GM19351 (cell line): ENCODE measurements around the gene LAMTOR2.

Source experiments
- ATAC-seq: cut with Tn5 transposase; IDR thresholded peaks from one replicate; pipeline ENCODE4 v1.9.1; 2021; ENCODE audit warnings: mild to moderate bottlenecking, moderate library complexity; ENCODE audit not compliant: unreplicated experiment

LAMTOR2 gene

GRCh38 chr1:156074661-156075060, 20.1 kb downstream of the LAMTOR2 start:
- no peak for ATAC-seq

- ATAC-seq = no peak
Observed at GRCh38 chr1:156075162-156075561, 20.6 kb downstream of the LAMTOR2 start.

- no peak for ATAC-seq
Observed at GRCh38 chr1:156075775-156076204, 21.2 kb downstream of the LAMTOR2 start.

DNA sequence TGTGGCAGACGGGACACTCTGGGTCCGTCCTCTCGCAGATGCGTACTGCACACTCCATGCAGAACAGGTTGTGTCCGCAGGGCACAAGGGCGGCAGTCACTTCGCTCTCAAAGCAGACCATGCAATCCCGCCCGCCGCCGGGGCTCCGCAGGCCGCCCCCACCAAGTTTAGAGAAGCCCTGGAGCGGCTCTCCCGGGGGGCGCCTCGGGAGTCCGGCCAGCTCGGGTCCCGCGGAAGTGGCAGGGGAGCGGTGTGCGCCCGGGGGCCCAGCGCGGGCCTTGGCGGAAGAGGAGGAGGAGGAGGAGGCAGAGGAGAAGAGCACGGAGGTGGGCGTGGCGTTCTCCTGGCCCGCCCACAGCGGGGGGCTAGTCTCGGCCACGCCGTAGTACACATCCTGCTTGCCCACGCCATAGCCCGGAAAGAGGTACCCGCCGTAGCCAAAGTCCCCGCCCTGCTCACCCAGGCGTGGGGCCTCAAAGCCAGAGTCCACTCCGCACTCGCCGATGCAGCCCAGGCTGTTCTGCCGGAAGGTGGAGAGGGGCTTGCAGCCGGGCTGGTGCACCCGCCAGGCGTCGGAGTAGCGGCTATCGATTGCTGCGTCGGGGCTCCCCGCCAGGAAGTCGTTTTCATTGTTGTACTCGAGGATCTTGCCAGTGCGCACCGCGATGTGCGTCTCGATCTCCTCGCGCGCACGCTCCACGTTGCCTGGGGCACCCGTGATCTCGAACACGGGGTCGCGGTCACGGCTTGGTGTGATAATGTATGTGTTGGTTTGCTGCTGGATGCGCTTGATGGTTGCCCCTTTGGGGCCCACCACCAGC, 22.2 kb downstream of the LAMTOR2 start:
- no peak for ATAC-seq

GRCh38 chr1:156077430-156077760, 22.8 kb downstream of the LAMTOR2 start:
- no peak for ATAC-seq

- no peak for ATAC-seq
Observed at GRCh38 chr1:156078728-156079127, 24.1 kb downstream of the LAMTOR2 start.

GRCh38 chr1:156079762-156080161, 25.2 kb downstream of the LAMTOR2 start:
- no peak for ATAC-seq

GRCh38 chr1:156080241-156080862, 25.8 kb downstream of the LAMTOR2 start:
- no peak for ATAC-seq

GRCh38 chr1:156080863-156081179, 26.2 kb downstream of the LAMTOR2 start:
- ATAC-seq = no peak

- ATAC-seq = no peak
Observed at GRCh38 chr1:156081180-156081916, 26.8 kb downstream of the LAMTOR2 start.

DNA sequence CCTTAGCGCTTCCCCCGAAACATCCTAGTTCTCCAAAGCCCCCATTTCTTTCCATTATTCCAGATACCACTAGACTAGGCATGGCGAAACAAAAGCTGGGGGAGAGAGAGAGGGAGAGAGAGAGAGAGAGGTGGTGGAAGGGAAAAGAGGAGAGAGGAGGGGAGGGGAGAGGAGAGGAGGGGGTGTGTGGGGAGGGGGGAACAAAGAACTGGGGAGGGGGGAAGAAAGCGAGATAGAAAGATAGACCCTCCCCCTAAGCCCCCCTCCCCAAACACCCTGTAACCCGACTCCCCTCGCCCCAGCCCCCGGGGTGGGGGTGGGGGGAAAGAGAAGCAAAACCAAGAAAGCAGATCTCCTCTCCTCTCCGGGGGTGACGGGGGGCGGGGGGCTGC, 27.3 kb downstream of the LAMTOR2 start:
- ATAC-seq = no peak

GRCh38 chr1:156082309-156083091, 27.9 kb downstream of the LAMTOR2 start, which contains the start of gene MEX3A:
Gene MEX3A (minus strand): TSS chr1:156082465. CDS start chr1:156081998, 467 bp downstream.
- no peak for ATAC-seq

DNA sequence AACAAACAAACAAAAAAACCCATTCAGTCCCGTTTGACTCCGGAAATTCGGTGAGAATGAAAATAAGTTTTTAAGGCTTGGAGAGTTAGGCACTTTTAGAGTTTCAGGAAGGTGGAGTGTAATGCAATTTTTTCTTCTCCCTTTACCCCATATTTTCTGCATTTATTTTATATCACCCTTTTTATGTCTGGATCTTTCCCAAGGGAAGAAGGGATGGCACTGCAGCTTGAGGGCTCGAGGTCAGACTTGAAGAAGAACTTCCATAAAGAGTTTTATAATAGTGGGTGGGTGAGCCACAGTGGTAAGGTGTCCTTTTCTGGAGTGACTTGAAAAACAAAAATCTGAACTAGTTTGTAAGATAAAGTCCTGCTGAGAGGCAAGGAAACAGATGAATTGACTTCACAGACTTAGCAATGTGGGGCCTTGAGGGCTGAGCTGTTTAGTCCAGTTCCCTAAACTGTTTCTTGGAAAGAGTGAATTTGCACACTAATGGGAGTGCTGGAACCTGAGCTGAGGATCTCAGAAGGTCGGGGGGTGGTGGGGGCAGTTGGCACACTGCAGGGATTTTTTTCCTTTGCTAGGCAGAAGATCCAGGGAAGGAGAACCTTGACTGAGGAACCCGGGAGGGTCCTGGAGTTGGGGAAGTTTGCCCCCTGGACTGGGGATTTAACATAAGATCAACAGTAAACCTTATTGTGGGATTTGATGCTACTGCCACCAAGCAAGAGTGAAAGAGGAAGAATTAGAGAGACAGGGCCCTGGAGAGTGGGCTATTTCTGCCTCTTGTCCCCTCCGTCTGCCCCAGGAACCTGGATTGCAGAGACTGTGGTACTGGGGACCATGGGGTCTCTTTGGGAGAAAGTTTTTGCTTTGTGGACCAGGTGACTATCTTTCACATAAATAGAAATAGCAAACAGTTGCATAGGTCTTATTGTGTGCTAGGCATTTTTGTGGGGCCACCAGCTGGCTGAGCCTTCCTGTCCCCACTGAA, 29.5 kb downstream of the LAMTOR2 start:
- no peak for ATAC-seq

DNA sequence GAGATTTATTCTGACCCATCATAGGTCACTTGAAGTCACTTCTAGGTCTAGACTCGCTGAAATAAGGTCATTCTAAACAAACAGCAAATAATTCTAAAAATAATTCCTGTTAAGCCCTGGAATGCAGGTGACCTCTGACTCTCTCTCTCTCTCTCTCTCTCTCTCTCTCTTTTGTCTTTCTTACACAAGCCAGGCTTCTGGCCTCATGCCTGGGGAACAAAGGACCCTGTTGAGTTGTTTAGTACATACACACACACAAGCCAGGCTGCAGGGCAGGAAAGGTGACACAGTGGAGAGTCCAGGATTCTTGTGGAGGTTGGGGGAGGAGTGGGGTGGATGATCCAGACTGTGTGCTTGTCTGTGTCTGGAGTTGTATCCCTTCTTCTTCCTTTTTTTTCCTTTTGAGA, 31.7 kb downstream of the LAMTOR2 start:
- no peak for ATAC-seq

GRCh38 chr1:156089704-156090103, 35.1 kb downstream of the LAMTOR2 start:
- ATAC-seq = no peak

- ATAC-seq = no peak
Observed at GRCh38 chr1:156090138-156090839, 35.7 kb downstream of the LAMTOR2 start.

DNA sequence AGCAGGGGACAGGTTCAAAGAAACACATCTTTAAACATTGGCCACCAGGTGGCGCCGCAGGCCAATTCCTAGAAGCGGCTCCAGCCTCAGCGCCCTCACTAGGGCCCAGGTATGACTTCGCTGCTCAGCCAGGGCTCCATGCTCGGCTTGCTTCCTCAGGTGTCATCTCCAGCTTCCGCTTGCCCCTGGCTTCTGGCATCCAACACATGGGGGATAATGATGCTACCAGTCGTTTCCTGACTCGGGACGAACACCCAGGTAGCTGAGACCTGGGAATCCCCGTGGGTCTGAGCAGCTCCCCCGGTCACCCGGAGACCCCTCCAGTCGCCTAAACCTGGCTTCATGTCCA, 36.2 kb downstream of the LAMTOR2 start:
- no peak for ATAC-seq

DNA sequence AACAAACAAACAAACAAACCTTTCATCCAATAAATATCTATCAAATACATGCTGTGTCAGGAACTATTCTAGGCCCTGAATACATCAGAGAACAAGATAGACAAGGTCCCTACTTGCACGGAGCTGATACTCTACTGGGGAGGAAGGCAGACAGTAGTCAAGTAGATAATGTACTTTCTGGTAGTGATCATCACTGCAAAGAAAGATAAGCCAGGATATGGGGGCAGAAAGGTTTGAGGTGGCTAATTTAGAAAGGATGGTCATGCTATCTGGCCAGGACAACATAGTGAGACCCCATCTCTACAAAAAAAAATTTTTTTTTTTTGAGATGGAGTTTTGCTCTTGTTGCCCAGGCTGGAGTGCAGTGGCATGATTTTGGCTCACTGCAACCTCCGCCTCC, 37.0 kb downstream of the LAMTOR2 start:
- ATAC-seq = no peak

GRCh38 chr1:156095906-156096508, 41.4 kb downstream of the LAMTOR2 start:
- no peak for ATAC-seq
